HFFc6 (cell line): ENCODE measurements around the gene TYMP. TPM values are rescaled to one million over a fixed set of nuclear protein-coding genes. Genes with fewer than 3 reads are reported as not detected.

Experiments
- DNase-seq: peaks from one replicate; pipeline ENCODE4 v3.0.0-alpha.2; 2018
- H3K27ac Mint-ChIP-seq: 2 replicates; pipeline ENCODE4 v1.8.0; 2020; ENCODE audit warnings: mild to moderate bottlenecking, mixed read lengths
- H3K27me3 Mint-ChIP-seq: 2 replicates; pipeline ENCODE4 v1.8.0; 2021; ENCODE audit warnings: mild to moderate bottlenecking, moderate library complexity, mixed read lengths; ENCODE audit not compliant: insufficient read depth
- H3K36me3 Mint-ChIP-seq: 2 replicates; pipeline ENCODE4 v1.8.0; 2021; ENCODE audit warnings: low read depth, mixed read lengths
- H3K4me1 Mint-ChIP-seq: 2 replicates; pipeline ENCODE4 v1.8.0; 2020; ENCODE audit warnings: low read depth, mixed read lengths
- H3K4me3 Mint-ChIP-seq: 2 replicates; pipeline ENCODE4 v1.8.0; 2020; ENCODE audit warnings: mild to moderate bottlenecking, moderate library complexity, mixed read lengths
- H3K9me3 Mint-ChIP-seq: 2 replicates; pipeline ENCODE4 v1.8.0; 2020; ENCODE audit warnings: mild to moderate bottlenecking, mixed read lengths
- total RNA-seq, 6 experiments: library from RNA; stranded (reverse); fragmentation: NEBNext Ultra II Directional; extraction: Animal tissue kit (Norgen Biotek cat#: 25700); gene quantifications; 2 replicates in 1 of 6; 3 replicates in 5 of 6; pipeline ENCODE4 v1.2.3, GENCODE V29; 2021
- TF ChIP-seq, protein P1 (sequence below): fragments of 200-600 bp; sonication (generic); IDR thresholded peaks from 2 replicates; pipeline ENCODE4 v1.5.0; 2021; ENCODE audit warnings: antibody characterized with exemption, mild to moderate bottlenecking

TYMP gene
- total RNA-seq, 6 experiments from 2014 or later: 0.95 to 2.1 (median 1.3) TPM

DNA sequence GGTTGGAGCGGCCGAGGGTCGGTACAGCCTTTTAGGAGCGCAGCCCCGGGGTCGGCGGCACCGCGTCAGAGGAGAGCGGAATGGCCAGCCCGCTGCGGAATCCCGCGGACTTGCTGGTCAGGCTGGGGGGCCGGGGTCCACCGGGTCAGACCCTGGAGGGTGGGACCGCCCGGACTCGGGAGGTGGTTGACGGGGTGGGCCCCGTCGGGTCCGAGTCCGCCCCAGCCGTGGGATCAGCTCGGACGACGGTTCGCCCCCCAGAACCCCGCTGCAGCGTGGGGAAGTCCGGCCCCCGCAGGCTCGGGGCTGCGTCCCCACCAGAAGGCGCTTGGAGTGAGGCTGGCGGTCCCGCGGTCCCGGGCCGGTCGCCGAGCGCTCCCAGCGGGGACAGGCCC lies 48.8 kb downstream of the TYMP start:
- Mint-ChIP-seq H3K4me1 (peaks cover 11% of the 10 kb centered on the region), H3K9me3 (no peaks in the 10 kb centered on the region), H3K27me3 (peaks cover 8% of the 10 kb centered on the region), H3K4me3 (no peak overlapping the region), H3K36me3 (no peaks in the 10 kb centered on the region), H3K27ac (no peak overlapping the region)
- TF ChIP-seq, protein P1, sequence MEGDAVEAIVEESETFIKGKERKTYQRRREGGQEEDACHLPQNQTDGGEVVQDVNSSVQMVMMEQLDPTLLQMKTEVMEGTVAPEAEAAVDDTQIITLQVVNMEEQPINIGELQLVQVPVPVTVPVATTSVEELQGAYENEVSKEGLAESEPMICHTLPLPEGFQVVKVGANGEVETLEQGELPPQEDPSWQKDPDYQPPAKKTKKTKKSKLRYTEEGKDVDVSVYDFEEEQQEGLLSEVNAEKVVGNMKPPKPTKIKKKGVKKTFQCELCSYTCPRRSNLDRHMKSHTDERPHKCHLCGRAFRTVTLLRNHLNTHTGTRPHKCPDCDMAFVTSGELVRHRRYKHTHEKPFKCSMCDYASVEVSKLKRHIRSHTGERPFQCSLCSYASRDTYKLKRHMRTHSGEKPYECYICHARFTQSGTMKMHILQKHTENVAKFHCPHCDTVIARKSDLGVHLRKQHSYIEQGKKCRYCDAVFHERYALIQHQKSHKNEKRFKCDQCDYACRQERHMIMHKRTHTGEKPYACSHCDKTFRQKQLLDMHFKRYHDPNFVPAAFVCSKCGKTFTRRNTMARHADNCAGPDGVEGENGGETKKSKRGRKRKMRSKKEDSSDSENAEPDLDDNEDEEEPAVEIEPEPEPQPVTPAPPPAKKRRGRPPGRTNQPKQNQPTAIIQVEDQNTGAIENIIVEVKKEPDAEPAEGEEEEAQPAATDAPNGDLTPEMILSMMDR: no peak
- DNase-seq: no peak

DNA sequence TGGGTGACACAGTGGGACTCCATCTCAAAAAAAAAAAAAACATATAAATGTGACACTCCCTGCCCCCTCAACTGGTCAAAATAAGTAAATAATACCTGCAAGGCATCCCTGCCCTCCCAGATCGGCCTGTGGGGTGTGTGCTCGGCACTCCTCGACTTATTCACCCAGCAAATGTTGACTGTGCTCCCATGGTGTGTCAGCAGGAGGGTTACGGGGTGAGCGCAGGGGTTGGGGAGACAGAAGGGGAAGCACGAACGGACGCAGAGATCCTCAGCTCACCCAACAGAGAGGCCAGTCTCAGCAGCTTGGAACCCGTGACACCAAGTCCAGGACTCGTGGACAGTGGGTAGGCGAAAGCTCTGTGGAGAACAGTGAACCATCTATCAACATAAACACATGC lies 50.1 kb downstream of the TYMP start:
- no peak overlapping the region for H3K27ac Mint-ChIP-seq
- no peaks in the 10 kb centered on the region for H3K9me3 Mint-ChIP-seq
- H3K4me1 Mint-ChIP-seq: peaks cover 9% of the 10 kb centered on the region
- peaks cover 8% of the 10 kb centered on the region for H3K27me3 Mint-ChIP-seq
- H3K4me3 Mint-ChIP-seq: no peak overlapping the region
- no peaks in the 10 kb centered on the region for H3K36me3 Mint-ChIP-seq
- DNase-seq: no peak
- TF ChIP-seq, protein P1: no peak

DNA sequence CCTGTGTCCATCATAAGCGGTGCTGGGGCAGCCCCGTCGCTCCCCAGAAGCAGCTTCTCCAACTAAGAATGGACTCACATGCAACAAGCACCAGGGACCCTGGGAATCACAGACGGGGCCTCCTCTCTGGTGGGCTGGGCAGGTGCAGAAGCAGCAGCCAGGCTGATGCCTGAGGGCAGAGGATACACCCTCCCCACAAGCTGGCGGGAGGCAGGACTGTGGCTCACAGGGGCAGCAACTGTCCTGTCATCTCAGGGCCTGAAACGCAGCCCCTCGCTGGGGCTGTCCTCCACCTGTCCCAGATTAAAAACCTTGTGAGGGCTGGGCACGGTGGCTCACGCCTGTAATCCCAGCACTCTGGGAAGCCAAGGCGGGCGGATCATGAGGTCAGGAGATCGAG lies 51.9 kb downstream of the TYMP start:
- Mint-ChIP-seq H3K36me3 (no peaks in the 10 kb centered on the region), H3K27ac (no peak overlapping the region), H3K9me3 (no peaks in the 10 kb centered on the region), H3K4me1 (peaks cover 24% of the 10 kb centered on the region), H3K4me3 (no peak overlapping the region), H3K27me3 (peaks cover 10% of the 10 kb centered on the region)
- DNase-seq: no peak
- TF ChIP-seq, protein P1: no peak

DNA sequence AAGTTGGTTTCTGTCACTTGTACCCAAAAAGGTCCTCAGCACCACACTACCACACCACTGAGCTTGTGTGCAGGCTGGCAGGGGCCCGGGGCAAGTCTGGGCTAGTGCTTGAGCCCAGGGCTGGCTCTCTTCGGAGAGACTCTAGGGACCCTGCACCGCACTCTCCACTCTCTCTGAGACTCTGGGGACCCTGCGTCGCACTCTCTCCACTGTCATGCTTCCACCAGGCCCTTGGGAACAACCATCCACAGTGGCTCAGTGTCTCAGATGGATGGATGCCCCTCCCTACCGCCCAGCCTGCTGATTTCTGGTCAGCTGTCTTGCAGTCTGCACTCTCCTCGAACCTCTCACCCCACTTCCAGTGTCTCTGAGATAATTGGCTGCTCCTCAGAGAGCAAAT lies 52.9 kb downstream of the TYMP start:
- Mint-ChIP-seq H3K36me3 (no peaks in the 10 kb centered on the region), H3K9me3 (no peaks in the 10 kb centered on the region), H3K27ac (no peak overlapping the region), H3K4me1 (peaks cover 26% of the 10 kb centered on the region), H3K27me3 (peaks cover 11% of the 10 kb centered on the region), H3K4me3 (no peak overlapping the region; the same call in 1 of the 2 replicates)
- DNase-seq: no peak
- TF ChIP-seq, protein P1: no peak

Other genes starting within 250 kb of the TYMP start
- 100 to 1,000 TPM; 280 to 370 (median 291) TPM for gene PLXNB2, start 222.4 kb downstream of the TYMP start, total RNA-seq
- 1 to 10 TPM; 1.4 to 2.5 (median 1.9) TPM for gene DENND6B, start 203.0 kb downstream of the TYMP start, total RNA-seq
- gene PPP6R2, start 186.7 kb downstream of the TYMP start, total RNA-seq: 10 to 100 TPM; 41.9 to 47.0 (median 43.6) TPM
- 10 to 100 TPM; 63.9 to 76.7 (median 71.2) TPM for gene SBF1, start 55.0 kb downstream of the TYMP start, total RNA-seq
- 1 to 10 TPM in 5 of 6 experiments, under 1 TPM in 1; 0.91 to 3.4 (median 1.2) TPM for gene ADM2, start 48.5 kb downstream of the TYMP start, total RNA-seq
- gene MIOX, start 43.2 kb downstream of the TYMP start, total RNA-seq: not detected
- gene LMF2, start 22.3 kb downstream of the TYMP start, total RNA-seq: 100 to 1,000 TPM; 110 to 133 (median 118) TPM
- 10 to 100 TPM; 31.7 to 54.1 (median 50.0) TPM for gene NCAPH2, start 21.8 kb downstream of the TYMP start, total RNA-seq
- 10 to 100 TPM in 2 of 6 experiments, 1 to 10 TPM in 4; 2.7 to 11.1 (median 9.7) TPM for gene SCO2, start 4.4 kb downstream of the TYMP start, total RNA-seq
- under 1 TPM in 1 of 6 experiments, not detected in 5; 0.05 TPM for gene KLHDC7B, start 15.9 kb upstream of the TYMP start, total RNA-seq
- not detected for gene SYCE3, start 32.9 kb upstream of the TYMP start, total RNA-seq
- gene CPT1B, start 48.4 kb upstream of the TYMP start, total RNA-seq: 1 to 10 TPM in 5 of 6 experiments, under 1 TPM in 1; 0.82 to 3.0 (median 1.5) TPM
- 10 to 100 TPM; 21.1 to 26.2 (median 25.2) TPM for gene CHKB, start 52.8 kb upstream of the TYMP start, total RNA-seq
- gene MAPK8IP2, start 70.8 kb upstream of the TYMP start, total RNA-seq: under 1 TPM; 0.14 to 0.25 (median 0.15) TPM
- 10 to 100 TPM; 28.0 to 35.4 (median 30.6) TPM for gene ARSA, start 98.1 kb upstream of the TYMP start, total RNA-seq
- gene SHANK3, start 142.8 kb upstream of the TYMP start, total RNA-seq: under 1 TPM; 0.65 to 0.97 (median 0.68) TPM
- gene ACR, start 208.2 kb upstream of the TYMP start, total RNA-seq: not detected